NT2/D1 (cell line): ENCODE results near the gene THRA.

ENCODE experiments used
- YY1 ChIP-seq: IDR thresholded peaks from 2 replicates; pipeline ENCODE4 v1.6.1; 2011; ENCODE audit not compliant: insufficient read length, insufficient read depth
- ZNF274 ChIP-seq: IDR thresholded peaks from 2 replicates; pipeline ENCODE4 v1.6.1; 2011; ENCODE audit warnings: mild to moderate bottlenecking, low read depth, low read length

GRCh38 chr17:40024901-40025300 lies 37.9 kb upstream of the THRA start:
- TF ChIP-seq ZNF274 (no peak), YY1 (no peak)
